Mesodermal cell (in vitro differentiated cells): Measurements from ENCODE around the gene AUTS2.

Experiments
- H3K27ac ChIP-seq: 2 replicates; pipeline ENCODE4 v1.7.0; 2013; ENCODE audit warnings: mild to moderate bottlenecking, low read depth, low read length, moderate library complexity; ENCODE audit not compliant: severe bottlenecking
- H3K36me3 ChIP-seq: 2 replicates; pipeline ENCODE4 v1.7.1; 2013; ENCODE audit warnings: mild to moderate bottlenecking, low read length, moderate library complexity; ENCODE audit not compliant: control insufficient read depth, insufficient read depth
- H3K4me1 ChIP-seq: one replicate; pipeline ENCODE4 v1.7.1; 2013; ENCODE audit warnings: mild to moderate bottlenecking, low read length; ENCODE audit not compliant: insufficient read depth, control insufficient read depth, poor library complexity, severe bottlenecking
- H3K4me3 ChIP-seq: 2 replicates; pipeline ENCODE4 v1.7.0; 2013; ENCODE audit warnings: low read length, control low read depth, mild to moderate bottlenecking; ENCODE audit not compliant: insufficient read depth, poor library complexity, severe bottlenecking; ENCODE audit errors: extremely low read depth
- H3K9me3 ChIP-seq: 2 replicates; pipeline ENCODE4 v1.7.1; 2013; ENCODE audit warnings: mild to moderate bottlenecking, low read length, moderate library complexity; ENCODE audit not compliant: control insufficient read depth
- WGBS, 2 experiments: methylation state at CpG; one replicate each; pipeline ENCODE4 v1.1.5; 2013; ENCODE audit warnings: missing lambda C conversion rate in 2 of 2; ENCODE audit not compliant: insufficient coverage in 2 of 2; 5-methylcytosine and 5-hydroxymethylcytosine counted together

Gene AUTS2

GRCh38 chr7:70563960-70564359, 965.7 kb downstream of the AUTS2 start:
- no CpG with 5 or more reads among the region's 2 CpGs for whole genome bisulfite sequencing, 2 experiments
- Histone ChIP-seq H3K9me3 (peaks cover 9% of the 10 kb centered on the region), H3K36me3 (no peaks in the 10 kb centered on the region), H3K27ac (no peak overlapping the region), H3K4me3 (no peak overlapping the region), H3K4me1 (no peaks in the 10 kb centered on the region)

DNA sequence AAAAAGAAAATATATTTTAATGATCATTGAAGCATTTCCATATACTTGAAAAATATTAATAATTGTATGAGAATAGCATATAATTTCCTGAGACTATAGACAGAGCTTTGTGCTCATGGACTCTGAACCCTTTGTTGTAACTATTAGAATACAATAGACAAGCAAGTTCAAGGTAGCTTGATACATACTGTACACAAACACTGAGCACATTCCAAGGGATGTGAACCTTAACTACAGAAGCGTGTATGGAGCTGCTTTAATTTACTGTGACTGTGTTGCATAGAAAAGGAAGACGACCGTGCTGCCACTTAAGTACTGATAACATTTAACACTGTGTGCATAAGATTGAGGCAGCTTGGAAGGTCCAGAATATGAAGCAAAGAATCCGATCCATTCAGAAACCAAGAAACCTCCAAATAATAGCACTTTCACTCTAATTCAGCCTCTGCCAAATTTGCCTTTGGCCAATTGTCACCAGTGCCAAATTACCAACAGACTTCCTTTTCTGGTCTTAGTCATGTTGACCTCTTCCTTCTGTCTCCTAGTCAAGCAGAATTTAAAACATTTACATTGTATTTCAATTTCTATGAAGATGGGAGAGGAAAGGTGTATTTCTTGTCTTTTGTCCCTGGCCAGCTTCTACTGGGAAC, 967.6 kb downstream of the AUTS2 start:
- WGBS, 2 experiments, result 100% methylated on average over 1 of the region's 4 CpGs
- Histone ChIP-seq H3K4me1 (peaks cover 2% of the 10 kb centered on the region), H3K9me3 (no peaks in the 10 kb centered on the region), H3K4me3 (no peak overlapping the region), H3K36me3 (no peaks in the 10 kb centered on the region), H3K27ac (no peak overlapping the region)

GRCh38 chr7:70566671-70567070, 968.4 kb downstream of the AUTS2 start:
- H3K4me3 ChIP-seq, result no peak overlapping the region
- H3K36me3 ChIP-seq, result no peaks in the 10 kb centered on the region
- H3K9me3 ChIP-seq, result no peaks in the 10 kb centered on the region
- H3K4me1 ChIP-seq, result peaks cover 11% of the 10 kb centered on the region
- no peak overlapping the region for H3K27ac ChIP-seq
- WGBS, 2 experiments, result 96 to 100% methylated on average over 1 to 3 of the region's 3 CpGs

- Histone ChIP-seq H3K9me3 (no peaks in the 10 kb centered on the region), H3K27ac (no peak overlapping the region), H3K4me3 (no peak overlapping the region), H3K4me1 (peaks cover 14% of the 10 kb centered on the region), H3K36me3 (no peaks in the 10 kb centered on the region)
- 89 to 97% methylated on average over 3 to 8 of the region's 8 CpGs for WGBS, 2 experiments
Measured at GRCh38 chr7:70568674-70569334, 970.5 kb downstream of the AUTS2 start.

- Histone ChIP-seq H3K4me1 (peaks cover 15% of the 10 kb centered on the region), H3K4me3 (no peak overlapping the region)
- WGBS, 2 experiments, result 81 to 93% methylated on average over 4 of the region's 4 CpGs
Measured at GRCh38 chr7:70569335-70569819, 971.1 kb downstream of the AUTS2 start.

GRCh38 chr7:70570029-70570428, 971.8 kb downstream of the AUTS2 start:
- H3K9me3 ChIP-seq, result no peaks in the 10 kb centered on the region
- peaks cover 21% of the 10 kb centered on the region for H3K4me1 ChIP-seq
- no peak overlapping the region for H3K27ac ChIP-seq
- WGBS, 2 experiments, result 94 to 100% methylated on average over 3 of the region's 4 CpGs
- no peak overlapping the region for H3K4me3 ChIP-seq
- H3K36me3 ChIP-seq, result no peaks in the 10 kb centered on the region

More at GRCh38 chr7:70569335-70569819, 971.1 kb downstream of the AUTS2 start:
- no peak overlapping the region for H3K27ac ChIP-seq
- no peaks in the 10 kb centered on the region for H3K36me3 ChIP-seq
- no peaks in the 10 kb centered on the region for H3K9me3 ChIP-seq

DNA sequence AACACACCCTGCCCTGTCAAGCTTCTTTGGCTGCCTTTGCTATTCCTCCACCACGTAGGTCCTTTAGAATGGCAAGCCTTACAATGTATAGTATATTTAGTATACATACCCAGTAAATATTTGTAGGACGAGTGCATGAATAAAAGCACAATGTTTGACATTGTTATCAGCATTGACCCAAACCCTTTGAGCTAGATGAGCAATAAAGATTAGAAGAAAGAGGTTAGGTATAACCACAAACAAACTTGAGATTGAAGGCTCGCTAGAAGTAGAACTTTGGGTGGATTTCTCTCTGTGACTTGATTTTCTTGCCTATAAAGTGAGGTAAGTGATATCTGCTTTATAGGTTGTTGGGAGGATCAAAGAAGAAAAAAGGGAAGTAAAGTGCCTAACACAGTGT, 972.7 kb downstream of the AUTS2 start:
- no peaks in the 10 kb centered on the region for H3K36me3 ChIP-seq
- H3K4me3 ChIP-seq, result no peak overlapping the region
- H3K9me3 ChIP-seq, result no peaks in the 10 kb centered on the region
- WGBS, 2 experiments, result 100% methylated on average over 1 of the region's 3 CpGs
- no peak overlapping the region for H3K27ac ChIP-seq
- peaks cover 30% of the 10 kb centered on the region for H3K4me1 ChIP-seq

DNA sequence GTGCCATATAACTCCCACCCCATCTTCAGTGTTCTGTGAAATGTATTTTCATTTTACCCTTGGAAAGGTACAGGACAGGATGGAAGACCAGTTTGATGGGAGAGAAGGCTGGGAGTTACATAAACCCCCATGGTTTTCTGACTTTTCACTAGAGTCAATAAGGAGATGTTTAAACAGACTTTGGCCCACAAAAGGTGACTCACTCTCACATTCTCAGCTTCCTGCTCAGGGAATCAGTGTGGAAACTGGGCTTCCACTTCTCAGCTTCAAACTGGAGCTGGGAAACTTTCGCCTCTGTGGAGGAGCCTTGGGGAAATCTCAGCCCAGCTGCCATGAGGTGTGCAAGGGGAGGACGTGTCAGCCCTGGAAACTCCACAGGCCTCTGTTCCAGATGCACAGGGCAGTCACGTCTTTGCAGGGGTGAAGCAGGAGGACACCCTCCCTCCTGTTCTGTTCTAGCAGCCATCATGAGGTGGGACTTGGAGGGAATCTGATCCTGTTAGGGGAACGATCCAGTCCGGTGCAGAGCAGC, 973.2 kb downstream of the AUTS2 start:
- Histone ChIP-seq H3K36me3 (no peaks in the 10 kb centered on the region), H3K4me3 (no peak overlapping the region), H3K27ac (peak overlapping the region; percentile 26), H3K9me3 (no peaks in the 10 kb centered on the region), H3K4me1 (peaks cover 35% of the 10 kb centered on the region)
- 83 to 87% methylated on average over 2 to 3 of the region's 5 CpGs for WGBS, 2 experiments

DNA sequence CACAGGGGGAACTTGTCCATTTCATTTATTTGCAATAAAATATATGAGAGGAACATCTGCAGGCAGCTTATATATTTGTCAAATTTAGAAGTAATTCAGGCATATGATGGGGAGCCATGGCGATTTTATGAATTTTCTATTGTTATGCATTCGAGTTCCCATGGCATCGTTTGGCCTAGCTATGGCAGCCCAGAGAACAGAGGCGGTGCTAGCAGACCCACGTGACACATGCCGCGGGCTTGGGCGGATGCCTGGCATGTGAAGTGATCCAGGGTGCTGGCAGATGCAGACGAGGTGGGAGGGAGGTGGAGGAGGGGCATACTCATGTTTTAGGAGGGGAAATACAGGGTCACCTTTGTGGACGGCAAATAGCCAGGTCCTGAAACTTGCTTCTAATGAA, 973.7 kb downstream of the AUTS2 start:
- WGBS, 2 experiments, result 79 to 93% methylated on average over 4 to 9 of the region's 10 CpGs
- H3K9me3 ChIP-seq, result no peaks in the 10 kb centered on the region
- H3K27ac ChIP-seq, result no peak overlapping the region
- no peak overlapping the region for H3K4me3 ChIP-seq
- H3K4me1 ChIP-seq, result peaks cover 39% of the 10 kb centered on the region
- H3K36me3 ChIP-seq, result no peaks in the 10 kb centered on the region

- H3K27ac ChIP-seq, result no peak overlapping the region
- H3K36me3 ChIP-seq, result no peaks in the 10 kb centered on the region
- no peaks in the 10 kb centered on the region for H3K9me3 ChIP-seq
- H3K4me1 ChIP-seq, result peaks cover 39% of the 10 kb centered on the region
- H3K4me3 ChIP-seq, result no peak overlapping the region
- 89 to 92% methylated on average over 3 to 5 of the region's 6 CpGs for WGBS, 2 experiments
Measured at GRCh38 chr7:70572571-70572970, 974.3 kb downstream of the AUTS2 start.
